Muscle of arm (tissue), 12 donors: ENCODE results near the gene CAMK2A. TPM values are rescaled to one million over a fixed set of nuclear protein-coding genes. Genes with fewer than 3 reads are reported as not detected.

ENCODE experiments used
- DNase-seq: peaks from one replicate; pipeline ENCODE4 v3.0.0-alpha.2; 2013
- polyA plus RNA-seq, 12 donors: library from polyadenylated mRNA; unstranded; fragments of 120-200 nt; gene quantifications; one replicate each; pipeline ENCODE4 v1.2.1, GENCODE V29; 2013; ENCODE audit not compliant: insufficient read length in 12 of 12

CAMK2A gene
- polyA plus RNA-seq, 12 donors: 31.8 to 252 (median 81.0) TPM

DNA sequence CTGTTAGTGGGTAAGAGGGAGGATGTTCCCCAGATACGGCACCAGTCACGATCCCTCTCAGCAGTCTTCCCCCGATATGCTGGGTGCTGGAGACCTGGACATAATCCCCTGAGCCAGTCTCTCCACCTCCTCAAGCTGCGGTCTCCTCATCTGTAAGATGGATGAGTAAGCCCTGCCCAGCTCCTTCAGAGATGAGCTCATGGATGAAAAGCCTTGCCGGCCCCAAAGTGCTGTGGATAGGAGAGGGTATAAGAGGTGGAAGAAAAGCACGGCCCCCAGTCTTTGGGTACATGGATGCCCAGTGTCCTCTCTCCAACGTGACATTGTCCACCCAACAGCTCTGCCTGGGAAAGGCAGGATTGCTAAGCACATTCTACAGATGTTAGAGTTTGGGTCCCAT, 4.5 kb downstream of the CAMK2A start:
- DNase-seq: no peak

DNA sequence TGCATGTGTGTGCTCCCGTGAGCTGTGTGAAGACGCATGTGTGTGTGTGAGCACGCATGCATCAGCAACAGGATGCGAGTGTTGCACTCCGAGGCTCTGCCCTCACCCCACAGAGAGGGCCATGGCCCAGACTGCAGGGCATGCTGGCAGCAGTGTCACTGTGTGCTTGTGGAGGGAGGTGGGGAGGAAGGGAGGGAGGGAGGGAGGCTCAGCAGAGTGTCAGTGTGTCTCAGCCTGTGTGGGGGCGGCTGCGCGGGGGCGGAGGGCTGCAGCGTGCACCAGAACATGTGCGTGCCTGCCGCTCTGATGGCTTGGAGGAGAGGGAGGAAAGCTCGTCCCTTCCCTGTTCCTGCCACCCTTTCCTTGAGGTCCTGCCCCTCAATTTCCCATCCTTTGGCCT, 5.3 kb downstream of the CAMK2A start:
- DNase-seq: no peak

DNA sequence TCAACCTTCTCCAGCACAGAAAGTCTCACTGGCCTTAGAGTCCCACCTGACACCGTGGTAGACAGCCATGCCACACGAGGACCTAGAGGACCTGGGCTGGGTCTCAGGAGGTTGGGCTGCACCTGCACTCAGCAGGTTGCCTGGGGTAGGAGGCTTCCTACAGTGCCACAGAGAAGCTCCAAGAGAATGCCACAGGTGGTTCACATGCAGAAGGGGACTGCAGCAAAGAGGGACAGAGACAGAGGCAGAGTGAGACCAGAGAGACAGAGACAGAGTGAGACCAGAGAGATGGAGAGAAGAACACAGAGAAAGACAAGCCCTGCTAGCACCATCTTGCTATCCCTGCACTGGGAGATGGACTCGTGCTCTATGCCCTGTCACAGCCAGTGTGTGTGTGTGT, 5.7 kb downstream of the CAMK2A start:
- DNase-seq: no peak

DNA sequence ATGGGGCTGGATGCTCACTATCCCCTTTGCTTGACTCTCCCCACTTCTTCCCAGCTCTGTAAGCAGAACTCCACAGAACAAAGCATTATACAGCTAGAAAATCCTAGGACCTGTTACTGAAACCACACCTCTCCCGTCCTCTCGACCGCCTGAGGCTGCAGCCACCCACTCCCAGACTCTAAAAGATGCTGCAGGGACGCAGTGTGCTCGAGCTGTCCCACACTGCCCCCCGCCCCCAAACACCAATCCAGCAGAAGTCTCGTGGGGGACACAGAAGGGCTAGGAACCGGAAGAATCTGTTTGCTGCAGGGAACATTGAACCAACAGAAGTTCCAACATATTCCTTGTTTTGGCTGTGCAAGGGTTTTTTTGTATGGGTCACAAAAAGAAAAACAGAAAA, 7.6 kb downstream of the CAMK2A start:
- no peak for DNase-seq

DNA sequence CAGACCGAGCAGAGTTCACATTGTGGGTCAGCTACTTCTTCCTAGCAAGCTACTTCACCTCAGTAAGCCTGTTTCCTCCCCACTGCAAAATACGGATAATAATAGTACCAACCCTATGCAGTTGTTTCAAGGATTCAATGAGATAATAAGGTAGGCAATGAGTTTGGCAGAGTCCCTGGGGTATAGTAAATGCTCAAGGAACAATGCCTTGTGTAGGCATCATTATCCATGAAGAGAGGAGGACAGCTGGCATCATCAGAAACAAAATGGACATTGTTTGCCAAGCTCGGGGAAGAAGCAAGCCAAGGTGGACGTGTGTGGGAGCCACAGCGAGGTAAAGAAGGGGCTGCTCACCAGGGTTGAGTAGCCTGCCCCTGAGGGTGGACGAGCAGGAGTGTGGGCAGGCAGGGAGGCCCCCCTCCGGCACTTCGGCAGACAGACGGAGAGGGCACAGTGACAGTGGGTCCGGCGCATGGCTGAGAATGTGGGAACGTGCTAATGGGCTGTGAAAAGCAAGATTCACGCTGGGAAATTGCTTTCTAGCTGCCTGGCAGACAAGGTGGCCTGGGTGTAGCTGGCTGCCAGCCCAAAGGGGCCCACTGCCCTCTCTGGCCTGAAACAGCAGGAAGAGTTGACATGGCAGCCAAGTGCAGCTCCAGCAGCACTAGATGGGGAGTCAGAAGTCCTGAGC, 10.1 kb downstream of the CAMK2A start:
- DNase-seq: no peak

DNA sequence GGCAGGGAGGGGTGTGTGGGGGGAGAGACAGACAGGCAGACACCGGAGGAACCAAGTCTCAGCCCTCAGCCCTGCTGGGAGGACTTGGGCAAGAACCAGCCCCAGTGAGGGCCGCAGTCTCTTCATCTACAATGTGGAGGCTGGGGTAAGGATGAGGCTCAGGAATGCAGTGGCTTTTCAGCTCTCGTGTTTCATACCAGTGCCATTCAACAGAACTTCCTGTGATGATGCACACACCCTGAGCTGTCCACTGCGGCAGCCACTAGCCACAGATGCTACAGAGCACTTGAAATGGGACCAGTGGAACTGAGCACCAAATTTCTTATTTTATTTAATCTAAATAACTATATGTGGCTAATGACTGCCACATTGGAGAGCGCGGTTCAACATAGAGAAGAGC, 10.7 kb downstream of the CAMK2A start:
- DNase-seq: no peak

DNA sequence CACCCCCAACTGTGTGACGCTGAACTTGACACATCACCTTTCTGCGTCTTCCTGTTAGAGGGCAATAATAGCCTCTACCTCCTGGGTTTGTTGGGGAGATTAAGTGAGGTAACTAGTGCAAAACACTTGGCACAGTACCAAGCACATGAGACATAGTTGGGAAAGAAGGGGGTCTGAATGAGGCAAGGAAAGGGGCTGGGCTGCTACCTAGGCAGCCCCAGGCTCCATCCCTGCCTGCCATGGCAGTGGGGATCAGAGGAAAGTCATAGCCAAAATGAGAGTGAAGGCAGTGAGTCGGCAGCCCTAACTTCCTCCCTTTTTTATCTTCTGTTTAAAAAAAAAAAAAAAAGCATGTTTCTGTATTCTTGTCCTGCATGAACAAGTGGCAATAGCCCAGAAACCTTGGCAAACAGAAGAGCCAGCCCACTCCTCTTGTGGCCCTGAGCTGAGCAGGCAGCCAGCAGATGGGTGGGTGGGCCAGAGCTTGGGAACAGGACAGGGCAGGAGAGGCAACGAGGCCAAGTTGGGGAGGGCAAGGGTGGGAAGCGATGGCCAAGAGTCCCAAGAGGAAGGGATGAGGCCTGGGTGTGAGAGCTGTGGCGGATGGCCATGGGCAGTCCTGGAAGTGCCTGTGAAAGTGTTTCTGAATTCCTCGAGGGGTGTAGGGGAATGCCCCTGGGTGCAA, 11.4 kb downstream of the CAMK2A start:
- DNase-seq: no peak

DNA sequence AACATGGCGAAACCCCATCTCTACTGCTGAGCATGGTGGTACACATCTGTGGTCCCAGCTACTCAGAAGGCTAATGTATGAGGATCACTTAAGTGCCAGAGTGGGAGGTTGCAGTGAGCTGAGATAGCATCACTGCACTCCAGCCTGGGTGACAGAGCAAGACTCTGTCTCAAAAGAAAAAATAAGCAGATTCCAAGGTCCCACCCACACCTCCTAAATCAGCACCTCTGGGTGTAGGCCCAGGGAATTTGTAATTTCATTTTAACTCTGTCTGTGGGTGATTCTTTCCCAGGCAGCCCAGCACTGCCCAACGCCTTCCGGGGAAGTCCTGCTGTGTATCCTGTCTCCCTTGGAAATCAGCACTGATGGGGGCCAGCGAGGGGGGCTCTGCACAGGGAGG, 12.5 kb downstream of the CAMK2A start:
- DNase-seq: no peak

DNA sequence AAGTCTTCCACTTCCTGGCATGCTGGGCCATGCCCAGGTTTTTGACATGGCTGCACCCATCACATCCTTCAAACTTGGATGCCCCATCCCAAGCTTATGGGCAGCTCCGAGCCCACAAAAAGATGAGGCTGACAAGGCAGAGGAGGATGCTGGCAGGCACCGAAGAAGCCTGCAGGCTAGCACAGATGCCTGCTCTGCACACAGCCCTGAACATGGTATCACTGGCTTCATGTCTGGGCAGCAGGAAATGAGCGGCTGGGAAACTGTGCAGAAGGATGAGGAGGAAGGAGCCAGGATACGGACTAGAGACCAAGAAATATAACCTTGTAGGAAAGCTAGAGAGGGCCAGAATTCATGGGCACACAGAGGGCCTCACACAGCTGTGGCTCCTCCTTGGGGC, 14.8 kb downstream of the CAMK2A start:
- no peak for DNase-seq

DNA sequence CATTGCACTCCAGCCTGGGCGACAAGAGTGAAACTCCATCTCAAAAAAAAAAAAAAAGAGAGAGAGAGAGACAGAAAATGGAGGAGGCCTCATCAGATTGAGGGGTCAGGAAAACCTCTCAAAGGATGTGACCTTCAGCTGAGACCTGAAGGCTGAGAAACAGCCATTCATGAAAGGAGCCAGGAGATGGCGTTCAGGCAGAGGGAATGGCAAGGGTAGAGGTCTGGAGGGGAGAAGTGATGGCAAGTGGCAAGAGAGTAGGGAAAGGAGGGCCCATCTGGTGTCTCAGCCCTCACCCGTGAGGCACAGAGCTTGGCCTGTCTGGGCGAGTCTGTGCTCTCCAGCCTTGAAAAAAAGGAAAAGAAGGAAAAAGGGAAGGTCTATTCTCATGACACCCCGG, 17.0 kb downstream of the CAMK2A start:
- no peak for DNase-seq

DNA sequence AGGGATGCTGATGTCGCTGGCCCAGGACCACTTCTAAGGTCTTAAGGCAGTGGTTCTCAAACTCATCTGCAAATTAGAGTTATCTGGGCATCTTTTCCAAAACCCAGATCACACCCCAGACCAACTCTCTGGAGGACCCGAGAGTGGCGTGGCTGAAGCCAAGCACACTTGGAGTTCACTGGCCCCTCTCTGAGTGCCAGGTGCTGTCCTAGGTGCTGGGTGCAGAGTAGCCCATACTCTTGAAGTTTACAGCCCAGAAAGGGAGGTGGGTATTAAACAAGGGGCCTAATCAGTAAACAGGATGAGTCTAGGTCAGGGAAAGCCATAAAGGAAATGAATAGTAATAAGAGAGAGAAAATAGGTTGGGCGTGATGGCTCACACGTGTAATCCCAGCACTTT, 17.6 kb downstream of the CAMK2A start:
- DNase-seq: no peak

DNA sequence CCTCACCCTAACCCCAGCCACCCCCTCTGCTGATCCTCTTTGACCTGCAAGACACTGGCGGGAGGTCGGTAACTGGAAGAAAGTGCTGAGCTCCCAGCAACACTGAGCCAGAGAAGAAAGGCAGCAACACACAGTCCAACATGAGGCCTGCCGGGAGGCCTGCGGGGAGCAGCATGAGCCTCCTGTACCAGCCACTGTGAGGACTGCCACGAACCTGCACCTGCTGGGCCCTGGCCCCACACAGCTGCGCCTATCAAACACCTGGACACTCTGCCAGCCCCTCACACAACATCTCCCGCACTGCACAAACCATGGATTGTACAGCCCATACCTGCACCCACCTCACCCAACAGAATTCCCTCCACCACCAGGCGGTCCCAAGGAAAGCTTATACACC, 18.3 kb downstream of the CAMK2A start:
- DNase-seq: no peak

DNA sequence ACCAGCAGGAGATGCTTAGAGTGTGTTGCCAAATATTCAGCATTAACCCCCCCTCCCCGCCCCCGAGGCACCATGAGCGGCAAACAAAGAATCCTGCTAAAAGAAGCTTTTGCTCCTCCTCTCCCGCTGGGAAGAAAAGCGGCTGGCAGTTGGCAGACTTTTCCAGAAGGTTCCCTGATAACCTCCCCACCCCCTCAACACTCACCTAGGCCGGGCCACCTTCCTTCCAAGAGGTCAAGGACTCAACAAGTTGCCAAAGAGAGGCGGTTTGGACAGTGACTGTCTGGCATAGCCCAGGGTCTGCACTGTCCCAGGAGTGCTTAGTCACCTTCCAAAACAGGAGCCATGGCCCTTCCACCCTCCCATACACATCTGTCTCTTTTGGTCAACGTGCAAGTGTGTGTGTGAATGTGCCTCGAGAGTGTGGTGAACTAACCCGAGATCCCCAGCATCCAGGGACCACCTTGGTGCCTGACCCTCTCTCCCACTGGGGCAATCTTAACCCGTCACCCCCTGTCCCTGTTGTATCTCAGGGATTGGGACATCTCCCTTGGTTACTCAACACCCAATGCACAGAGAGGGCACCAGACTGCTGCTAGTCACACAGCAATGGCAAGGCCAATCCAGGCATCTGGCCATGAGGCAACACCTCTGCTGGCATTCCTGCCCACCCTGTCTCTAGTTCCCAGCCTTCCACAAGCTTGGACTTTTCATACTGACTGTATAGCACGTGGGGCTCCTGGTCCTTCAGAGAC, 18.9 kb downstream of the CAMK2A start:
- no peak for DNase-seq

DNA sequence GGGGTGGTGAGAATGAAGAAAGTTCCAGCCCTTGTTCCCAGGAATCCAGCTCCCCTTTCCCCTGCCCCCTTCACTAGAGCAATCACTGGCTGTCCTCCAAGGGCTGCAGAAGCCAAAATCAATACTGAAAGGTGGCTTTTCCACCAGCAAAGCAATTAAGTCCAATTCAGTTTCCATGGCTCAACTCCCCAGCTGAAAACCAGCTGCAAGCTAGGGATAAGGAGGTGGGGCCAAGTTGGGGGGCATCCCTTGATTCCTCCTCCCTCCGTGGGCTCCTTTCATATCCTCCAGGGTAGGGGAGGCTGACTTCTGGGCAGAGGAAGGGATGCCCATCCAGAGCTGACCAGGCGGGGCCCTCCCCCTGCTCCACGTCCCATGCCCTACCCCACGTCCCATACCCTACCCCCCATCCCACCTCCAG, 22.7 kb downstream of the CAMK2A start:
- no peak for DNase-seq

DNA sequence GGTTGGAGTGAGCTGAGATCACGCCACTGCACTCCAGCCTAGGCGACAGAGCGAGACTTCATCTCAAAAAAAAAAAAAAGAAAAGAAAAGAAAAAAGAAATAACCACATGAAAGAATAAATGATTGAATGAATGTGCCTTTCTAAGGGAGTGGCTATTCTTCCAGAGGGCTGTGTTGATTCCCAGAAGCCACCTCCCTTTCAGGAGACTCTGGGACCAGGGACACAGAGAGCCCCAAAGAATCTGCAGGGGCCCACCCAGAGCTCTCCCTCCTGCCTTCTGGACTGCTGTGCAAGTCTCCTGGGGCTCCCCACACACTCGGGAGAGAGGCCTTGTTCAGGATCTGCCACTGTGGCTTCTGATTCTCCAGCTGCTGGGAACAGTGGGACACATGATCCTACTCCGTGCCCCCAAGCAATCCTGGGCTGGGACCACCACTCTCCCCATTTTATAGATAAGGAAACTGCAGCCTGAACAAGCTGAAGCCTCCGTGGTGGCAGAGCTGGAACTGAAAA, 23.6 kb downstream of the CAMK2A start:
- no peak for DNase-seq

DNA sequence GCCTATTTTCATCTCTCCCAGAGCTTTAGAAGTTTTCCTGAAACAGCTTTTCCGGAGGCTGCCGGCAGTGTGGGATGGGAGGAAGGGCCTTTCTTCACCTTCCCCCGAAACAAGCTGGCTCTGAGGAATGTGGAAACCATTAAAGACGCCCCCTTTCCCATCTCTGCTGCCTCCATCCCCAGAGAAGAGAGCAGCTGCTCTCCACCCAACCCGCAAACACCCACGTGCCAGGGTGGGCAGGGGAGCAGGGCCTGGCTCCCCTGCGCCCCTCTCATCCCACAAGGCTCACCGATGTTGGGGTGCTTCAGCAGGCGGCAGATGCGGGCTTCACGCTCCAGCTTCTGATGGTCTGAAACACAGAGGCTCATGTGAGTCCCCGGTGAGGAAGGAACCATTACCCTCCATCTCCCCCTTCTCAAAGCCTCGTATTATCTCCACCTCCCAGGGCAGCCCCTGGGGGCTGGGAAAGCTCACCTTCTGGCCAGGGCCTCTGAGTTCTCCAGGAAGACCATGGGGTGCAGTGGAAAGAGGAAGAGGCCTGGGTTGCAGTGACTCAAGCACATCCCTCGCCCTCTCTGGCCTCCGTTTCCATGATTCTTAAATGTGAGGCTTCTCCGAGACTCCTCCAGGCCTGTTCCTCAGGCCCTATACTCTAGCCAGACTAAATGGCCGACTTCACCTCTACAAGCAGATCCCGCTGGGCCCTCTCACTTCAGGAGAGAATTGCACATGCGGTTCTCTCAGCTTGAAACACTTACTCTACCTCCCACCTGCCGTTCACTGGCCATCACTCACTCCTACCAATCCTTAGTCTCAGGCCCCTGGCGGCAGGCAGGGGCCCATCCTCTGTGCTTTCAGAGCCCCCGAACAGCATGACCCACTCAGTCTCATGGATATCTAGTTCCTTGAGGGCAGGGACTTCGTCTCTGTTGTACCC, 24.6 kb downstream of the CAMK2A start:
- DNase-seq: no peak

DNA sequence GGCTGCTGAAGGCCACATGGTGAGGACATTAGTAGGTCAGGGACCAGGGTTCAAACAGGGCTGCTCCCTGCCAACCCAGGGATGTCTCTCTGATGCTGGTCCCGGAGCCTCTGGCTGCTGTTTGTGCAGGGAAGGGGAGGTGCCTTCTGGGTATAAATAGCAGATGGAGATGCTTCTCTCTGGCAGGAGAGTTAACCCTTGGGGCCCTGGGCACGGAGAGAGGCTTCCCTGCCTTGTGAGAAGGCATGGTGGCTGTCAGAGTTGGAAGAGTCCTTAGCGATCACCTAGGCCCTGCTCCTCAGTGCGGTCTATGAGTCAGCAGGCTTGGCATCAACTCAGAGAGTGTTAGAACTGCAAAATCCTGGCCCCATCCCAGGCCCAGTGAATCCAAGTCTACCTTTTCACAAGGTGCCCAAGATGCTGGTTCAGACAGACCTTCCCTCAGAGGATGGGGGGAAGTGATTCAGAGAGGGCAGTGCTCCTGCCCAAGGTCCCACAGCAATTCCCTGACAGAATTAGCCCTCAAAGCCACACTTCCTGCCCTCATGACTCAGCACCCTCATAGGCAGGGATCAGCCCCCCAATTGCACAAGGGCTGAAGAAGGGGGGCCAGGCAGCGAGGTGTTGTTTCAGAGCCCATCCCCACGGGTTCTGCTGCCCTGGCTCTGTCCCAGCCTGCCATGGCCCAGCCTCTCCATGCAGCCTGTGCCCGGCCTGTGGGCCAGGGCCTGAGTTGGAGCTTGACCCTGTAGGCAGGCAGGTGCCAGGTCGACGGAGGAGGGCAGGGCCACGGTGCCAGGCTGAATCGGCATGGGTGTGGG, 25.6 kb downstream of the CAMK2A start:
- DNase-seq: no peak

DNA sequence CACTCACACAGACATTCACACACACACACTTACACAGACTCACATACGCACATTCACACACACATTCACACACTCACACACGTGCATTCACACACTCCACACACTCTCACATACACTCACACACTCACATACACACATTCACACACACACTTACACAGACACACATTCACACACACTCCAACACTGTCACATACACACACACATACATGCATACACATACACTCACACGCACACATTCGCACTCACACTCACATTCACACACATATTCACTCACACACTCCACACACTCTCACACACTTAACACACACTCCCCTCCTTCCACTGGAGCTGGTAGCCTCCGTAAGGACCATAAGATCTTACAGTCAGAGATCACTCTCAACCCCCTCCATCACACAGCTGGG, 26.2 kb downstream of the CAMK2A start:
- no peak for DNase-seq

DNA sequence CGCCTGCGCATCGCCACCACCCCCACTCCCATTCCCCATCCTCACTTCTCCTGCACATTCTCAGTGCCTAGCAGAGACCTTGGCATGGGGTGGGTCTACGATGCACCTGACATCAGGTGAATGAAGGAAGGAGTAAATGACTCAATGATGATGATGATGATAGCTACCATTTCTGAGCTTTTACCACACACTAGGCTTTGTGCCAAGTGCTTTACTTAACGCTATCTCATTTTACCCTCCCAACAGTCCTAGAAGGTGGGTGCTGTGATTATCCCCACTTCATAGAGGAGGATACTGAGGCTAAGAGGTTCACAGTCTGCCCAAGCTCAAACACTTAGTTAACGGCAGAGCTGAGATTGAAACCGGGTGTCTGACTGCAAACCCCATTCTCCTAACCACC, 27.1 kb downstream of the CAMK2A start:
- DNase-seq: no peak

DNA sequence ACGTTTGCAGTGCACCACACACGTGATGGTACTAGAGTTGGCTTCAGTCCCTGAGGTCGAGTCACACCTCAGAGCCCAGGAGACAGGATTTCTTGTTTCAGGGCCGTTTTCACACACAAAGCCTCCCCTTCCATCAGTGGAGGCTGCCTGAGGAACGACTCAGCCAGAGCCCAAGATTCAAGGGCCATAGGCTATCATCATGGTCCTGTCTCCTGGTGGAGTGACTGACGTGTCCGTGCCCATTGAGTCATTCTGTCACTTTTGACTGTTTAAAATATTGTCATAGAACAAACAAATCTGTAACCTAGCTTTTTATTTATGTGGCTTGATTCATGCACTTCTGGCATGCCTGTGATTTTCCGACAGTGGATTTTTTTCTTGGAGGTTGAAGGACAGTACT, 28.3 kb downstream of the CAMK2A start:
- DNase-seq: no peak

DNA sequence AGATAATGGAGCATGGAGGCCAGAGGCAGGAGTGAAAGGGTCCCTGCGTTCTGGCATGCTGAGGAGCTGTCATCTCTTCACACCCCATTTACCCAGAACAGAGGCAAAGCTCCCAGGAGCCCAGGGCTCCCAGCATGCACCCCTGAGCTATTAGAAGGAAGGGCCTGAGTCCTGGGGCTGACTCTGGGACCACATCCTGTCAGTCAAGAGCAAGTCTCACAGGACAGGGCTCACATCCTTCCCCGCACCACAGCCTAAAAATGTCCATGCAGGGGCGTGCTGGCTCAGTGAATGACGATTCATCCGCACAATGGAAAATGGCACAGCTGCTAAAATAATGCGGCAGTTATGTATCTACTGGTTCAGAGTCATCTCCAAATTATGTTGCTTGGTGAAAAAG, 31.4 kb downstream of the CAMK2A start:
- peak; percentile 64 for DNase-seq
